Smooth muscle cell (in vitro differentiated cells): ENCODE data around the gene SIVA1. TPM values are rescaled to one million over a fixed set of nuclear protein-coding genes. Genes with fewer than 3 reads are reported as not detected.

Source experiments
- DNase-seq: peaks from one replicate; lab custom pipeline; 2025; ENCODE audit not compliant: unreplicated experiment; lab: John Stamatoyannopoulos, UW
- H2AFZ ChIP-seq: fragments of 200-600 bp; sonication (generic); 2 replicates; pipeline ENCODE4 v1.6.0; 2016; ENCODE audit warnings: antibody characterized with exemption, low read depth, mild to moderate bottlenecking
- H3F3A ChIP-seq: fragments of 200-600 bp; sonication (generic); 2 replicates; pipeline ENCODE4 v1.6.0; 2017; ENCODE audit warnings: antibody characterized with exemption, low read depth
- H3K27ac ChIP-seq: fragments of 200-600 bp; sonication (generic); 2 replicates; pipeline ENCODE4 v1.5.1; 2016; ENCODE audit warnings: low read depth, mild to moderate bottlenecking
- H3K27me3 ChIP-seq: fragments of 200-600 bp; sonication (generic); 2 replicates; pipeline ENCODE4 v1.6.1; 2016; ENCODE audit warnings: low read depth, mild to moderate bottlenecking
- H3K36me3 ChIP-seq: fragments of 200-600 bp; sonication (generic); 2 replicates; pipeline ENCODE4 v1.5.1; 2016; ENCODE audit warnings: low read depth
- H3K4me1 ChIP-seq: fragments of 200-600 bp; sonication (generic); 2 replicates; pipeline ENCODE4 v1.5.1; 2016; ENCODE audit warnings: low read depth
- H3K4me2 ChIP-seq: fragments of 200-600 bp; sonication (generic); 2 replicates; pipeline ENCODE4 v1.6.0; 2016; ENCODE audit warnings: mild to moderate bottlenecking
- H3K4me3 ChIP-seq: fragments of 200-600 bp; sonication (generic); 2 replicates; pipeline ENCODE4 v1.5.1; 2016; ENCODE audit warnings: mild to moderate bottlenecking
- H3K79me2 ChIP-seq: fragments of 200-600 bp; sonication (generic); 2 replicates; pipeline ENCODE4 v1.6.0; 2016; ENCODE audit warnings: low read depth, mild to moderate bottlenecking
- H3K9ac ChIP-seq: fragments of 200-600 bp; sonication (generic); 2 replicates; pipeline ENCODE4 v1.6.0; 2016; ENCODE audit warnings: low read depth
- H3K9me3 ChIP-seq: fragments of 200-600 bp; sonication (generic); replicated peaks from 2 replicates; pipeline ENCODE4 v1.5.1; 2016; ENCODE audit warnings: low read depth
- H4K20me1 ChIP-seq: fragments of 200-600 bp; sonication (generic); 2 replicates; pipeline ENCODE4 v1.6.0; 2016; ENCODE audit warnings: low read depth
- WGBS: methylation state at CpG from one replicate; pipeline ENCODE4 v1.1.7; 2016; ENCODE audit warnings: low lambda C conversion rate; 5-methylcytosine and 5-hydroxymethylcytosine counted together
- polyA plus RNA-seq: library from polyadenylated mRNA; unstranded; fragments of >200 nt; fragmentation: Nextera tagmentation; extraction: Ambion mirVana; gene quantifications from 2 replicates; pipeline ENCODE4 v1.2.1, GENCODE V29; 2016
- total RNA-seq: library from RNA; depleted of rRNA; stranded (reverse); fragments of >200 nt; gene quantifications from 2 replicates; pipeline ENCODE4 v1.2.3, GENCODE V29; 2014
- TF ChIP-seq, protein P1 (sequence below): fragments of 200-600 bp; sonication (generic); IDR thresholded peaks from 2 replicates; pipeline ENCODE4 v1.5.1; 2017; ENCODE audit warnings: borderline replicate concordance, mild to moderate bottlenecking, antibody characterized with exemption; ENCODE audit not compliant: insufficient read depth, poor library complexity, severe bottlenecking

Gene SIVA1
- total and polyA plus RNA-seq, 2 experiments from 2014 or later: 78.5 to 118 TPM

DNA sequence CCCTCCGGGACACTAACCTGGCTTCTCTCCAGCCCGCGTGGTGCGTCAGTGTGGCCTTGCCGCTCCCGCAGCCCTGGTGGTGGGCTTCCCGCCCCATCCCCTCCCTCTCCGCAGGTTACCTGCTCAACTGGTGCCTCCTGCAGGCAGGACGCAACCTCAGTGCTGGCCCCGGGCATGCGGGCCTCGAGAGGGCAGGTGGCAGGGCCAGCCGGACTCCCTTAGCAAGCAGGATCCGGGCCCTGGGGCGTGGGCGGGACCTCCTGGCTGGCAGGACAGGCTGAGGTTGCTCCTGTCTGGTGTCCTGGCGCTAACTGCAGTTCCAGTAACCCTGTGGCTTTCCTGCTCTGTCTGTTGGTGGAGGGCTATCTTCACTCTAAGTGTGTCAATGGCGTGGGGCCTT lies 37.5 kb upstream of the SIVA1 start:
- Histone ChIP-seq H3K27me3 (no peaks in the 10 kb centered on the region), H3K79me2 (no peaks in the 10 kb centered on the region), H3K4me3 (no peak overlapping the region), H3K4me1 (no peaks in the 10 kb centered on the region), H3K36me3 (no peaks in the 10 kb centered on the region), H3K9me3 (no peaks in the 10 kb centered on the region), H3F3A (no peaks in the 10 kb centered on the region), H3K4me2 (no peak overlapping the region), H3K9ac (no peak overlapping the region), H4K20me1 (no peaks in the 10 kb centered on the region), H2AFZ (no peak overlapping the region), H3K27ac (no peak overlapping the region)
- WGBS: 93% methylated on average over 10 of the region's 18 CpGs
- TF ChIP-seq, protein P1, sequence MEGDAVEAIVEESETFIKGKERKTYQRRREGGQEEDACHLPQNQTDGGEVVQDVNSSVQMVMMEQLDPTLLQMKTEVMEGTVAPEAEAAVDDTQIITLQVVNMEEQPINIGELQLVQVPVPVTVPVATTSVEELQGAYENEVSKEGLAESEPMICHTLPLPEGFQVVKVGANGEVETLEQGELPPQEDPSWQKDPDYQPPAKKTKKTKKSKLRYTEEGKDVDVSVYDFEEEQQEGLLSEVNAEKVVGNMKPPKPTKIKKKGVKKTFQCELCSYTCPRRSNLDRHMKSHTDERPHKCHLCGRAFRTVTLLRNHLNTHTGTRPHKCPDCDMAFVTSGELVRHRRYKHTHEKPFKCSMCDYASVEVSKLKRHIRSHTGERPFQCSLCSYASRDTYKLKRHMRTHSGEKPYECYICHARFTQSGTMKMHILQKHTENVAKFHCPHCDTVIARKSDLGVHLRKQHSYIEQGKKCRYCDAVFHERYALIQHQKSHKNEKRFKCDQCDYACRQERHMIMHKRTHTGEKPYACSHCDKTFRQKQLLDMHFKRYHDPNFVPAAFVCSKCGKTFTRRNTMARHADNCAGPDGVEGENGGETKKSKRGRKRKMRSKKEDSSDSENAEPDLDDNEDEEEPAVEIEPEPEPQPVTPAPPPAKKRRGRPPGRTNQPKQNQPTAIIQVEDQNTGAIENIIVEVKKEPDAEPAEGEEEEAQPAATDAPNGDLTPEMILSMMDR: no peak
- no peak for DNase-seq

DNA sequence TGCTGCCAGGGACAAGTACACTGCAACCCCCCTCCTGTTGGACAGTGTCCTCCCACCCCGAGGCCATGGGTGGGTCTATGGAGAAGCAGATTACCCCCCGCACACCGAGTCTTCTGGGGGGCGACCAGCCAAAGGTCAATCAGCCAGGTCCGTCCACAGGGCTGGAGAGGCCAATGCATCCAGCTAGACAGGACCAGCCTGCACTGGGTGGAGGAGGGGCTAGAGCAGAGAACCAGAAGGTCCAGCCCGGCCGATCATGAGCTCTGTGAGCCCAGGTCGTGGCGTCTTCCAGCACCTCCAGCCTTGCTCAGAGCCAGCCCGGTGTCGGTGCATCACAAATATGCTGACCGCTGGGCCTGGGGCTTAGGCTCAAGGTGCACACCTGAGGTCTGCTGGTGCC lies 37.1 kb upstream of the SIVA1 start:
- Histone ChIP-seq H3F3A (no peaks in the 10 kb centered on the region), H3K27ac (no peak overlapping the region), H3K4me2 (no peak overlapping the region), H2AFZ (no peak overlapping the region), H3K9me3 (no peaks in the 10 kb centered on the region), H3K27me3 (no peaks in the 10 kb centered on the region), H3K4me1 (no peaks in the 10 kb centered on the region), H4K20me1 (no peaks in the 10 kb centered on the region), H3K79me2 (no peaks in the 10 kb centered on the region), H3K36me3 (no peaks in the 10 kb centered on the region), H3K4me3 (no peak overlapping the region), H3K9ac (no peak overlapping the region)
- WGBS: 96% methylated on average over 12 of the region's 12 CpGs
- DNase-seq: no peak
- TF ChIP-seq, protein P1: no peak

DNA sequence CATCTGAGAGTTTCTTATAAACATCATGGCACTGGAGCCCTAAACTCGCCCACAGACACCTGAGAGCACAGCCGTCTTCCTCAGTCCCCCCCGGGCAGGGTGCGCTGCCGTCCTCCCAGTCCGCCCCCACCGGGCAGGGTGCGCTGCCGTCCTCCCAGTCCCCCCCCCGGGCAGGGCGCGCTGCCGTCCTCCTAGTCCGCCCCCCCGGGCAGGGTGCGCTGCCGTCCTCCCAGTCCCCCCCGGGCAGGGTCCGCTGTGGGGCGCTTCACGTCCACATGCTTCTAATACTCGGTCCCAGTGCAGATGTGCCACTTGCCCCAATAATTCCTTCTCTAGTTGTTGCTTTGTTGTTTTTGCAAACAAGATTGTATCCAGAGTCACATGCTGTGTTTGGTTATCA lies 35.8 kb upstream of the SIVA1 start:
- H3K9ac ChIP-seq: no peak overlapping the region
- H3K4me3 ChIP-seq: no peak overlapping the region
- no peak overlapping the region for H3K27ac ChIP-seq
- H3K36me3 ChIP-seq: no peaks in the 10 kb centered on the region
- H3K4me2 ChIP-seq: no peak overlapping the region
- no peak for DNase-seq
- H2AFZ ChIP-seq: no peak overlapping the region
- peaks cover 8% of the 10 kb centered on the region for H4K20me1 ChIP-seq
- WGBS: 95% methylated on average over 6 of the region's 22 CpGs
- no peaks in the 10 kb centered on the region for H3K27me3 ChIP-seq
- no peaks in the 10 kb centered on the region for H3F3A ChIP-seq
- no peaks in the 10 kb centered on the region for H3K4me1 ChIP-seq
- H3K9me3 ChIP-seq: no peaks in the 10 kb centered on the region
- TF ChIP-seq, protein P1: no peak
- H3K79me2 ChIP-seq: no peaks in the 10 kb centered on the region

DNA sequence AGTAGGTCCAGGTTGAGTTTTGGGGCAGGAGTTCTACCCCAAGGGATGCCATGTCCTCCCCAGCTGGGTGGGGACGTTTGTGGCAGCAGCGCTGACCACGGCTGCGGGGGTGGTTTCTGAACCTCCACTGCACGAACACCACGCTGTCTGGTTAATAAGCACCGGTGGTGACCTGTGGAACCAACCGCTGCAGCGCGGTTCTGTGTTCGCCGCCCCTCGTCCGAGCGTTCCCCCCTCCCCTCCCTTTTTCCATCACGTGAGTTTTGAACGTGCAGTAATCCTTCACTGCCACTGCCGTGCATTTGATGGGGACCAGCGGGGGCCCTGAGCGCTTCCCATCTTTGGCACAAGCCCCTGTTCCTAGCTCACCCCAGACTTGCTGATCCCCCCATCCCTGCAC lies 35.3 kb upstream of the SIVA1 start:
- H4K20me1 ChIP-seq: peaks cover 13% of the 10 kb centered on the region
- no peaks in the 10 kb centered on the region for H3K27me3 ChIP-seq
- no peak overlapping the region for H3K4me2 ChIP-seq
- no peaks in the 10 kb centered on the region for H3K9me3 ChIP-seq
- H2AFZ ChIP-seq: no peak overlapping the region
- WGBS: 81% methylated on average over 11 of the region's 20 CpGs
- H3F3A ChIP-seq: no peaks in the 10 kb centered on the region
- no peaks in the 10 kb centered on the region for H3K4me1 ChIP-seq
- H3K79me2 ChIP-seq: no peaks in the 10 kb centered on the region
- H3K4me3 ChIP-seq: no peak overlapping the region
- H3K9ac ChIP-seq: no peak overlapping the region
- DNase-seq: no peak
- TF ChIP-seq, protein P1: no peak
- H3K27ac ChIP-seq: no peak overlapping the region
- H3K36me3 ChIP-seq: no peaks in the 10 kb centered on the region
